NCI-H146 treated with DMSO at 0.1 percent for 48 hours (cell line): ENCODE data around the gene DOC2B.
"Not testable (repeated sequence)": the region's sequence is repeated elsewhere in the genome, so short reads cannot be mapped to it uniquely, and the experiment has no call there.

Experiments
- DNase-seq: peaks from one replicate; lab custom pipeline; 2025; ENCODE audit not compliant: unreplicated experiment; lab: John Stamatoyannopoulos, UW

DOC2B gene

GRCh38 chr17:193426-193810, 12.0 kb upstream of the DOC2B start:
- no peak for DNase-seq

DNA sequence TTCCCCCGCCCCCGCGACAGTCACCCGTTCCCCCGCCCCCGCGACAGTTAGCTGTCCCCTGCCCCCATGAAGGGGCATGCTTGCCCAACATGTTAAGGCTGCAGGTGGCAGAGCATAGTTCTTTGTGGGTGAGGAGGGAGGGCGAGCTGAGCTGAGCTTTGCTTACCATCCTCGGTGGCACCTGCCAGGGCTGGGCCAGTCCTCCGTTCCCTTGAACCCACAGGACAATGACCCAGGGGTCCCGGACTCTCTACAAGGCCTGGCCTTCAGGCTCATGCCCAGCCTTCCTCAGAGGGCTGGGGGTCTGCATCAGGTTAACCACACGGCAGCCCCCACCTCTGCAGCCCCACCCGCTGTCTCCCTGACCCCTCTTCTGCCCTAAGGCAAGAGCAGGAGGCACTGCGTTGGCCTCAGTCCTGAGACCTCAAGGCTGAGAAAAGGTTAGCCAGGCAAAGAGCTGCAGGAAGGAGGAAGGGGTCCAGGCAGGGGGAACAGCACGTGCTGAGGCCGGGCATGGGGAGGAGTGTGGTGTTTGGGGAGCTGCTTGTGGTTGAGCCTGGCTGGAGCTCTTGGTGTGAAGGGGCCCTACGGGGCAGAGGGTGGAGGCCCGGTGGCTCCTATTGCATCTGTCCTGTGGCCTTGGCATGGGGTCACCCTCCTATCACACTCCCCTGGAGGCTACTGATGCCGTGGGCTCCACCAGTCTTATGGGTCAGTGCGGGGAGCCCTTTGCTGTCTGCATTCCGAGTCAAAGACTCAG, 11.4 kb upstream of the DOC2B start:
- DNase-seq, result no peak

GRCh38 chr17:189444-189843, 8.0 kb upstream of the DOC2B start:
- DNase-seq, result no peak

- no peak for DNase-seq
Measured at GRCh38 chr17:187130-187529, 5.7 kb upstream of the DOC2B start.

DNA sequence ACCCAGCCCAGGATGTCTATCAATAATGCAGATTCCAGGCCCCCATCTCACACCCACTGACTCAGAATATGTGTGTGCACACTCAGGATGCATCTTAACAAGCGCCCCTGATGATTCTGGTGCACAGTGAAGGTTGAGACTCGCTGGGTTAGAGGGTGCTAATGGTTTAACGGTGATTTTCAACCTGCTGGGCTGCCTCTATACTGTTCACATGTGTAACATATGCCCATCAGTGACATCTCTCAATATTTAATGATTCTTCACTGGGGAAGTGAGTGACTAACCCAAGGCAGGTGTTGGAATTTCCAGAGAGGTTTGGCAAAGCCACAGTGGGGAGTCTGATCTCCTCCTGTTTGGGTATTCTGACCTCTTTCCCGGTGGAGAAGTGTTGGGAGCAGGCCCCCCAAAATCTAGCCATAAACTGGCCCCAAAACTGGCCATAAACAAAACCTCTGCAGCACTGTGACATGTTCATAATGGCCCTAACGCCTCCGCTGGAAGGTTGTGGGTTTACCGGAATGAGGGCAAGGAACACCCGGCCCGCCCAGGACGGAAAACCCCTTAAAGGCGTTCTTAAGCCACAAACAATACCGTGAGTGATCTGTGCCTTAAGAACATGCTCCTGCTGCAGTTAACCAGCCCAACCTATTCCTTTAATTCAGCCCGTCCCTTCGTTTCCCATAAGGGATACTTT, 4.1 kb upstream of the DOC2B start:
- DNase-seq, result no peak

- no peak for DNase-seq
Measured at GRCh38 chr17:183021-183420, 1.6 kb upstream of the DOC2B start.

DNA sequence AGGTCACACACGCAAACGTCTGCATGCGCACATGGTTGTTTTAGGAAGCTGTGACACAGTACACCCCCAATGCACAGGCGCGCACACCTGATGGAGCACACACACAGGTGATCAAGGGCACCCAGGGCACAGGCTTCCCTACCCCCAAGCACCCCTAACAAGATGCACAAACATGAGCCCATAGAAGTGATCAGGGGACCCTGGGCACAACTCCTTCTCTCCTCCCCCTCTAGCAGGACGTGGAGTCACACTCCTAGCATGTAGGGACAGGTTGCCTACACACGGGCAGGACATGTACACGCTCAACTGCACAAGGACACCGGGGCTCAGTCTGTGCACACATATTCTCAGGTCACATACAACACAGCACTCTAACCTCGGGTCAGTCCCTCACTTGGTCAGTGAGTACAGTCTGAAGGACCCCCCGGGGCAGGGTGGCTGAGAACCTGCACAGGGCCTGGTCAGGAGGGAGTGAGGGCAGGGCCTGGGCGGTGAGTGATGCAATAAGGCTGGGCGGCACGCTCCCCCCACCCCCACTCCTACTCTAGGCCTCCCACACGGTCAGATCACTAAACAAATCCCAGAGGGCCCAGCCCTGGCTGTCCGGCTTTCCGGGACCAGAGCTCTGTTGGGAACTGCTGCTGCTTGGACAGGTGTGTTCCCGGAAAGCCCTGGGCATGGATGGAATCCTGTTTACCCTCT, 751 bp upstream of the DOC2B start:
- DNase-seq, result no peak

- DNase-seq, result no peak
Measured at GRCh38 chr17:180381-181244, 837 bp downstream of the DOC2B start.

DNA sequence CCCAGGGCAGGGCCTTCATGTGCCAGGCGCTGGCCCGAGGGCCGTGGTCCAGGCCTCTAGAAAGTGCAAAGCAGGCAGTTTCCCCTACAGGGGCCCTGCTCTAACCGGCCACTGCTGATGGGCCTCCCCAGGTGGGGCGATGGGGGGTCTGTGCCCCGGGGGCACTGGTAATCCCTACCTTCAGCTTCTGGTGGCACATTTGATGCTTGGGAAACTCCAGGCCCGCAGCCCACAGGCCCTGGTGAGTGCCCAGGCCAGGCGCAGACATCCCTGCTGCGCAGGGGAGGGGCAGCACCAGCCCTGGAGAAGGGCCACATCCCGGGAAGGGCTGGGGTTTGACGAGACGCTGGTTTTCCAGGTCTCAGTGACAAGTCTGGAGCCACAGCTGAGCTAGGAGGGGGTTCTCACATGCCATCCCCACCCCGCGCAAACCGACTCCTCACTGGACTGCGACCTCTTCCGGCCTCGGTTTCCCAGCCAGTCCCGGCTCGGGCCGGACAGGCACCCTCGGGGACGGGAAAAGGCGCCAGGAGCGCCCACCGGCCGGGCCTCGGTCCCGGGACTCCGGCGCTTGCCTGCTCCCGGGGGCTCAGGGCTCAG, 1.6 kb downstream of the DOC2B start:
- no peak for DNase-seq

DNA sequence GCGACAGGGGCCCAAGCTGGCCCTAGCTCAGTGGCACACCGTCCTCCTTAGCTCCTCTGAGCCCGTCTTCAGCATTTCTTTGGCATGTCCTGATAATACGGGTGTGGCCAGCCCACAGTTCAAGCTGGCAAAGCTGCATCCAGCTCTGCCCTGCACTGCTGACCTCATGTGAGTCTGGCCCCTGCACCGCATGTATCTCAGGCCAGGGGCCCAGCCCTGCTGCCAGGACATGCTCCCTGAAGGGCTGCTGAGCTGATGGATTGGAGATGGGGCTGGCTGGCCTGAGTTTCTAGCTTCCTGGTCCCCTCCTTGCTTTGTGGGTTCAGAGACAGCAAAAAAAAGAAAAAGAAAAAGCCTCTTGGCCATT, 2.4 kb downstream of the DOC2B start:
- no peak for DNase-seq

DNA sequence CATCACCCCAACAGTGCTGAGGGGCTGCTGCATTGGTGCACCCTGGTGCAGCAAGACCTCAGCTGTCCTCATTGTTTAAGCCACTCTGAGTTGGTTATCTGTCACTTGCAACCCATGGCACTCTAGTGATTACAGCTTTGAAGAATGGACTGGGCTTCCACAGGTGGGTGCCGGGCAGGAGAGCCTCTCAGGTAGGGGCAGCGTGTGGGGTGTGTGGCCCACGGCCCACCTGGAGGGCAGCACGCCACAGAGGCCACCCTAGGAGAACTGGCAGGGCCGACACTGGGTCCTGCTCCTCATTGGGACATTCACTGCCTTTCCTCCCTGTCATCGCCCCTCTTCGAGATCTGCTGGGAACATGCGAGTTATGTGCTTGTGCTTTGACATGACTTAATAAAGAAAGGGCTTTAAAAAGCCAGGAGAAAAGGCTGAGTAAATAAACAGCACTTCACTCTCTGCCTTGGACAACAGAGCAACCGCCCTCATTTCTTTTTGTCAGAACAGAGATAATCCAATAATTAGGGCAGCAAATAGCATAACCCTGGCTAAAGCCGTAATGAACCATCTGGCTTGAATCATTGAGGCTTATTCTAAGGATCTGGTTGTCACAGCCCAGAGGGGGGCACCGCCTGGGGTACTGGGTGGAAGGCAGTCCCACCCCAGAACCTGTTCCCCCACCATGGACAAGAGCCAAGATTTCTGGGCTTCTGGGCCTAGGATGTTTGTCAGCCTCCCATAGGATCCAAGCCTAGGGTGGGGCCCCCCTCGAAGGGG, 3.0 kb downstream of the DOC2B start:
- DNase-seq, result no peak

- DNase-seq, result no peak
Measured at GRCh38 chr17:177762-178161, 3.7 kb downstream of the DOC2B start.

DNA sequence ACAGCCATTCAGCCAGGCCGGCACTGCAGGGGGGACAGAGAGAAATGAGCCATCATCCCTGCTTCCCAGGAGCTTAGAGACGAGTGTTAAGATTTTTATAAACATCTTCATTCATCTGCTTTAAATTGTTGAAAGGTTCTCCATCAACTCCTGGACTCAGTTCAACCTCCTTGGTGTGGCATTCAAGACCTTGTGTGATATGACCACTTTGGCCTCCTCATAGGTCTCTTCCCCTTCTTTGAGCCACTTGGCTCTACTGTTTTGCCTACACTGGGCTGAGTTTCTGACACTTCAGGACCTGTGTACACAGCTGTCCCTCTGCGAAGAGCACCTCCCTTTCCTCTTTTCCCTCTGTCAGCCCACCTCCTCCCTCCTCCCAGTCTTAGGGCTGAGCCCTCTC, 4.3 kb downstream of the DOC2B start:
- DNase-seq, result no peak

- DNase-seq, result no peak
Measured at GRCh38 chr17:173166-173911, 8.1 kb downstream of the DOC2B start.

GRCh38 chr17:172401-172800, 9.0 kb downstream of the DOC2B start:
- no peak for DNase-seq

- no peak for DNase-seq
Measured at GRCh38 chr17:171871-172270, 9.6 kb downstream of the DOC2B start.

DNA sequence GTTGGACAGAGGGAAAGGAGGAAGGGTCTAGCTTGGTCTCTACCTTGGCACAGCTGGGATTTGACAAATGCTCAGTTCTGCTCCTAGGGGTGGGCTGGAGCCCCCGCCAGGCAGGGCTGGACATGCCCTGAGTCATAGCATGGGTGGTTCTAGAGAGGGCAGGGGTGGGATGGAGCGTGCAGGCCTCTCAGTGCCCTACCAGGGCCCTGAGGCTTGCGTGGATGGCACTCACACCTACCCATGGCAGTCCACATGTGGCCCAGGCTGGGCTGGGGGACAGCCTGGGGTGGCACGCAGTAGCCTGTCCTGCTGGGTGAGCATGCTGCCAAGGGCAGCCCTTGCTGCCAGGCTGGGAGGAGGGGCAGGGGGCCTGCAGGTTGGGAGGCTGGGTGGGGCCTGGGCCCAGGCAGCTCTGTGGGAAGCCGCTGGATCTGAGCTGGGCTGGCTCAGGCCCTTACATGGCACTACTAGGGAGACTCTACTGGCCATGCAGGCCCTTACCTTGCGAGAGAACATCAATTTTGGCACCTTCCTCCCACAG, 11.2 kb downstream of the DOC2B start:
- no peak for DNase-seq

DNA sequence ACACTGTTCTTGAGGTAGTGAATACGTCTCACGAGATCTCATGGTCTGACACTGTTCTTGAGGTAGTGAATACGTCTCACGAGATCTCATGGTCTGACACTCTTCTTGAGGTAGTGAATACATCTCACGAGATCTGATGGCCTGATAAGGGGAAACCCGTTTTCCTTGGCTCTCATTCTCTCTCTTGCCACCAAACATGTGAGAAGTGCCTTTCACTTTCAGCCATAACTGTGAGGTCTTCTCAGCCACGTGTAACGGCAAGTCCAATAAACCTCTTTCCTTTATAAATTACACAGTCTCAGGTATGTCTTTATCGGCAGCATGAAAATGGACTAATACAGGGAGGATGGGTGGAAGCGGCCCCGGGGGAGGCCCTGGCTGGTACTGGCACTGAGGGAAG, 12.8 kb downstream of the DOC2B start:
- DNase-seq, result not testable (repeated sequence)

DNA sequence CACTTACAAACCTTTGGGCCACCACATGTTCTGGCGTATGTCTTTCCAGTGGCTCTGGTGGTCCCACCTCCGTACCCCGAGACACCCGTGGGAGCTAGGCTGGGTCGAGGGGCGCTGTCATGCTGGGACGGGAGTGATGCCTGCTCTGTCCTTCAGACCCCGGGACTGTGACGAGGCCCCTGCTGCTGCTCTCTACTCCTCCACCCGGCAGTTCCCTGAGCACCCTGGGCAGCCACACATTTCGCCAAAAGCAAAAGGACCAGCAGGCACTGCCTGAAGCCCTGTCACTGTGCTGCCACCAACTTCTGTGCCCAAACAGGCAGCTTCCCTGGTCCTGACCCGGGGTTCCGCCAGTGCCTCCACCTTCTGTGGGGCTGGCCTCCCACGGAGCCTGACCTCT, 15.5 kb downstream of the DOC2B start:
- no peak for DNase-seq
